ENCODE results near the gene BBS1. TPM values are rescaled to one million over a fixed set of nuclear protein-coding genes. Genes with fewer than 3 reads are reported as not detected.

BBS1 gene
- total RNA-seq, 1 donor from 2014 or later: 51.1 TPM

DNA sequence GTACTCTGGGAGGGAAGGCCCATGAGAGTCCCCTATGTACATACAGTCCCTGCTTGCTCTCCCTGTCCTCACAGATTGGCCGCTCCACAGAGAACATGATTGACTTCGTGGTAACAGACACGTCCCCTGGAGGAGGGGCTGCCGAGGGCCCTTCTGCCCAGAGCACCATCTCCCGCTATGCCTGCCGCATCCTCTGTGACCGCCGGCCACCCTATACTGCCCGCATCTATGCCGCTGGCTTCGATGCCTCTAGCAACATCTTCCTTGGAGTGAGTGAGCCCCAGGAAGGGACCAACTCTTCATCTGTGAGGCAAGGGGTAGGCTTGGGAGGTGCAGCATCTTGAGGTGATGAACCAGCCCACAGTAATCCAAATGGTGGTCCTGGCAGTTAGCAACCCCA lies 37.3 kb upstream of the BBS1 start:
- no peak for DNase-seq (ENCODE audit: extremely low spot score, unreplicated experiment)
- H3K4me1 Mint-ChIP-seq (ENCODE audit: unreplicated experiment): peaks cover 13% of the 10 kb centered on the region
- no peak overlapping the region for H3K27ac Mint-ChIP-seq (ENCODE audit: unreplicated experiment)
- H3K4me3 Mint-ChIP-seq (ENCODE audit: unreplicated experiment): no peak overlapping the region
- TF ChIP-seq, protein P1, sequence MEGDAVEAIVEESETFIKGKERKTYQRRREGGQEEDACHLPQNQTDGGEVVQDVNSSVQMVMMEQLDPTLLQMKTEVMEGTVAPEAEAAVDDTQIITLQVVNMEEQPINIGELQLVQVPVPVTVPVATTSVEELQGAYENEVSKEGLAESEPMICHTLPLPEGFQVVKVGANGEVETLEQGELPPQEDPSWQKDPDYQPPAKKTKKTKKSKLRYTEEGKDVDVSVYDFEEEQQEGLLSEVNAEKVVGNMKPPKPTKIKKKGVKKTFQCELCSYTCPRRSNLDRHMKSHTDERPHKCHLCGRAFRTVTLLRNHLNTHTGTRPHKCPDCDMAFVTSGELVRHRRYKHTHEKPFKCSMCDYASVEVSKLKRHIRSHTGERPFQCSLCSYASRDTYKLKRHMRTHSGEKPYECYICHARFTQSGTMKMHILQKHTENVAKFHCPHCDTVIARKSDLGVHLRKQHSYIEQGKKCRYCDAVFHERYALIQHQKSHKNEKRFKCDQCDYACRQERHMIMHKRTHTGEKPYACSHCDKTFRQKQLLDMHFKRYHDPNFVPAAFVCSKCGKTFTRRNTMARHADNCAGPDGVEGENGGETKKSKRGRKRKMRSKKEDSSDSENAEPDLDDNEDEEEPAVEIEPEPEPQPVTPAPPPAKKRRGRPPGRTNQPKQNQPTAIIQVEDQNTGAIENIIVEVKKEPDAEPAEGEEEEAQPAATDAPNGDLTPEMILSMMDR (IDR thresholded peaks at IDR 0.05): no peak
- H3K27me3 Mint-ChIP-seq (ENCODE audit: unreplicated experiment): no peaks in the 10 kb centered on the region
- H3K36me3 Mint-ChIP-seq (ENCODE audit: unreplicated experiment): peaks cover 6% of the 10 kb centered on the region
- H3K9me3 Mint-ChIP-seq (ENCODE audit: unreplicated experiment): no peaks in the 10 kb centered on the region

- Mint-ChIP-seq H3K27ac (ENCODE audit: unreplicated experiment) (no peak overlapping the region), H3K9me3 (ENCODE audit: unreplicated experiment) (no peaks in the 10 kb centered on the region), H3K27me3 (ENCODE audit: unreplicated experiment) (no peaks in the 10 kb centered on the region), H3K4me1 (ENCODE audit: unreplicated experiment) (peaks cover 14% of the 10 kb centered on the region), H3K4me3 (ENCODE audit: unreplicated experiment) (no peak overlapping the region), H3K36me3 (ENCODE audit: unreplicated experiment) (peaks cover 6% of the 10 kb centered on the region)
- DNase-seq (ENCODE audit: extremely low spot score, unreplicated experiment): no peak
- TF ChIP-seq, protein P1 (IDR thresholded peaks at IDR 0.05): no peak
Measured at GRCh38 chr11:66473608-66474515, 36.6 kb upstream of the BBS1 start.

DNA sequence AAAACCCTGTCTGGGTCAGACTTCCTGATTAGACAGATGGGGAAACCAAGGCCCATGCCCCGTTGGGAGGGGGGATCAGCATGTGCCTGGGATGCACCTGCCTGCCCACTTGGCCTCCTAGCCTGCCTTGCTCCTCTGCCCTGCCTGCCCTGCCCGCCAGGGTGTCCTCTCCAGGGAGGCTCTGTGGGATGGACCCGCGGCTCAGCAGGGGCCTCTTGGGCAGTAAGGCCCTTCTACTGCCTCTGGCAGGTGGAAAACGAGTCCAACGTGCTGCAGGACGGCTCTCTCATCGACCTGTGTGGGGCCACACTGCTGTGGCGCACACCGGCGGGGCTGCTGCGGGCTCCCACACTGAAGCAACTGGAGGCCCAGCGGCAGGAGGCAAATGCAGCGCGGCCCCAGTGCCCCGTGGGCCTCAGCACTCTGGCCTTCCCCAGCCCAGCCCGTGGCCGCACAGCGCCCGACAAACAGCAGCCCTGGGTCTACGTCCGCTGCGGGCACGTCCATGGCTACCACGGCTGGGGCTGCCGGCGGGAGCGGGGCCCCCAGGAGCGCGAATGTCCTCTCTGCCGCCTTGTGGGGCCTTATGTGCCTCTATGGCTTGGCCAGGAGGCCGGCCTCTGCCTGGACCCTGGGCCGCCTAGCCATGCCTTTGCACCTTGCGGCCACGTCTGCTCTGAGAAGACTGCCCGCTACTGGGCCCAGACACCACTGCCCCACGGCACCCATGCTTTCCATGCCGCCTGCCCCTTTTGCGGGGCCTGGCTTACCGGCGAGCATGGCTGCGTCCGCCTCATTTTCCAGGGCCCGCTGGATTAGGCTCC lies 34.9 kb upstream of the BBS1 start:
- H3K27ac Mint-ChIP-seq (ENCODE audit: unreplicated experiment): no peak overlapping the region

DNA sequence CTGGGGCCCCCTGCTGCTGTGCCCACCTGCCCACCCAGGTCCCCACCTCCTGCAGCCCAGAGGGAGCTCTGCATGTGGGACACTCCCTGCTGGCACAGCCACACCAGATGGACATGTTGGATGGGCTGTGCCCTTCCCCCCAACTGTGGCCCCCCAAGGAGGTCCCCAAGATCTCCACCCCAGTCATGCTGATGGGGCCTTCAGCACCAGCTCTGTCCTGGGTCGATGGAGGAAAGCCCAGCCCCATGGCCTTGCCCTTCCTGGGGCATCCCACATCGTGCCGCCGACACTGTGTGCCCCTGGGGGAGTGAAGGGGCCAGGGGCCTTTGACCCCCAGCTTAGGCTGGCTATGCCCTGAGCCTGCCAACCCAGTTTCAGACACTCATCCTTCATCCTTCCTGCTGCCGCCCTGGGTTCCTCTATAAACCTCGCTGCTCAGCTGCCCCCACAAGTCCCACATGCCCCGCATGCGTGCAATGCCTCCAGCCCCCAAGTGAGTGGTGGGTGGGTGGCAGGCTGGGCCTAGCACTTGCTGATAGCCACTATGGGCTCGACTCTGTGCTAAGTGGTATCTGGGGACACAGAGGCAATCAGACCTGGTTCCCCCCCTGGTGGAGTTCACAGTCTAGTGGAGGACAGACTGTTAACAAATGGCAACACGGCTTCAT lies 34.1 kb upstream of the BBS1 start:
- Mint-ChIP-seq H3K27ac (ENCODE audit: unreplicated experiment) (no peak overlapping the region), H3K36me3 (ENCODE audit: unreplicated experiment) (peaks cover 4% of the 10 kb centered on the region), H3K27me3 (ENCODE audit: unreplicated experiment) (no peaks in the 10 kb centered on the region), H3K4me1 (ENCODE audit: unreplicated experiment) (peaks cover 21% of the 10 kb centered on the region), H3K4me3 (ENCODE audit: unreplicated experiment) (no peak overlapping the region), H3K9me3 (ENCODE audit: unreplicated experiment) (no peaks in the 10 kb centered on the region)
- TF ChIP-seq, protein P1 (IDR thresholded peaks at IDR 0.05): no peak
- DNase-seq (ENCODE audit: extremely low spot score, unreplicated experiment): no peak

More for the DNA sequence above, 34.9 kb upstream of the BBS1 start:
- H3K4me1 Mint-ChIP-seq (ENCODE audit: unreplicated experiment): peaks cover 17% of the 10 kb centered on the region
- no peak for DNase-seq (ENCODE audit: extremely low spot score, unreplicated experiment)
- H3K36me3 Mint-ChIP-seq (ENCODE audit: unreplicated experiment): peaks cover 6% of the 10 kb centered on the region
- no peak overlapping the region for H3K4me3 Mint-ChIP-seq (ENCODE audit: unreplicated experiment)
- H3K9me3 Mint-ChIP-seq (ENCODE audit: unreplicated experiment): no peaks in the 10 kb centered on the region
- TF ChIP-seq, protein P1 (IDR thresholded peaks at IDR 0.05): no peak
- no peaks in the 10 kb centered on the region for H3K27me3 Mint-ChIP-seq (ENCODE audit: unreplicated experiment)

Measured in osteocyte (in vitro differentiated cells).